PC-3 (cell line): ENCODE measurements around the gene ARL16.

Source experiments
- EZH2 ChIP-seq: fragments of 300-600 bp; sonication (generic); IDR thresholded peaks from one replicate; pipeline ENCODE4 v1.6.1; 2017; ENCODE audit warnings: antibody characterized with exemption, mild to moderate bottlenecking, low read length; ENCODE audit not compliant: unreplicated experiment
- EZH2phosphoT487 ChIP-seq: fragments of 300-600 bp; sonication (generic); IDR thresholded peaks from 2 replicates; pipeline ENCODE4 v1.6.1; 2018; ENCODE audit warnings: mild to moderate bottlenecking, antibody characterized with exemption, low read length, borderline replicate concordance
- TF ChIP-seq, protein P1 (sequence below): fragments of 300-600 bp; sonication (generic); conservative IDR thresholded peaks from 2 replicates; pipeline ENCODE4 v1.5.1; 2017; ENCODE audit warnings: antibody characterized with exemption, low read depth, mild to moderate bottlenecking, low read length

DNA sequence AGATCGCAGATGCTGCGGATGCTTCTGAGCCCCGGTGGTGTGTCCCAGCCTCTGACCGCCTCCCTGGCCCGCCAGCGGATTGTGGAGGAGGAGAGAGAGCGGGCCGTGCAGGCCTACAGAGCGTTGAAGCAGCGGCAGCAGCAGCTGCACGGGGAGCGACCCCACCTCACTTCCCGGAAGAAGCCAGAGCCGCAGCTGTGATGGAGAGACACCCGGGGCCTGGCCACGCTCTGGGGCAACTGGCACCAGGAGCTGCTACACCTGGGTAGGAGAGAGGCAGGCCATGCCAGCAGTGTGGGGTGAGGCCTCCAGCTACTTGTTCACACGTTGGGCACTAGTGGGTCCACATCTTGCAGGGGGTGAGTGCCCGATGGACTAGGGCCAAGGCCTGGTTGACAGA lies 11.1 kb downstream of the ARL16 start:
- no peak for TF ChIP-seq EZH2phosphoT487
- TF ChIP-seq, protein P1, sequence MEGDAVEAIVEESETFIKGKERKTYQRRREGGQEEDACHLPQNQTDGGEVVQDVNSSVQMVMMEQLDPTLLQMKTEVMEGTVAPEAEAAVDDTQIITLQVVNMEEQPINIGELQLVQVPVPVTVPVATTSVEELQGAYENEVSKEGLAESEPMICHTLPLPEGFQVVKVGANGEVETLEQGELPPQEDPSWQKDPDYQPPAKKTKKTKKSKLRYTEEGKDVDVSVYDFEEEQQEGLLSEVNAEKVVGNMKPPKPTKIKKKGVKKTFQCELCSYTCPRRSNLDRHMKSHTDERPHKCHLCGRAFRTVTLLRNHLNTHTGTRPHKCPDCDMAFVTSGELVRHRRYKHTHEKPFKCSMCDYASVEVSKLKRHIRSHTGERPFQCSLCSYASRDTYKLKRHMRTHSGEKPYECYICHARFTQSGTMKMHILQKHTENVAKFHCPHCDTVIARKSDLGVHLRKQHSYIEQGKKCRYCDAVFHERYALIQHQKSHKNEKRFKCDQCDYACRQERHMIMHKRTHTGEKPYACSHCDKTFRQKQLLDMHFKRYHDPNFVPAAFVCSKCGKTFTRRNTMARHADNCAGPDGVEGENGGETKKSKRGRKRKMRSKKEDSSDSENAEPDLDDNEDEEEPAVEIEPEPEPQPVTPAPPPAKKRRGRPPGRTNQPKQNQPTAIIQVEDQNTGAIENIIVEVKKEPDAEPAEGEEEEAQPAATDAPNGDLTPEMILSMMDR: no peak
- no peak for TF ChIP-seq EZH2
